HCT116 (cell line): ENCODE measurements around the gene TSKU. TPM values are rescaled to one million over a fixed set of nuclear protein-coding genes. Genes with fewer than 3 reads are reported as not detected.

Experiments
- ATAC-seq: fragments of 200-7000 bp; cut with Tn5 transposase; 2 replicates; pipeline ENCODE4 v1.9.1; 2020; ENCODE audit warnings: mild to moderate bottlenecking, moderate library complexity
- BruUV-seq: library from RNA; stranded (reverse); fragments of 400-500 nt; replicated peaks from 2 replicates; lab custom pipeline; 2021; lab: Mats Ljungman, UMichigan
- CTCF ChIA-PET: fragments of 300-600 bp; sonication (Branson Sonifier 250); formaldehyde crosslinking; loops from one replicate; lab custom pipeline; 2021; ENCODE audit warnings: antibody characterized with exemption; lab: Charles Lee
- POLR2A ChIA-PET: fragments of 300-600, 350-600 bp; sonication (Branson Sonifier 250); formaldehyde crosslinking; loops from one replicate; lab custom pipeline; 2021; ENCODE audit warnings: antibody characterized with exemption; lab: Charles Lee
- RAD21 ChIA-PET, 2 experiments: fragments of 300-600 bp; sonication (Branson Sonifier 250); formaldehyde crosslinking; loops; one replicate each; lab custom pipeline; 2023; ENCODE audit warnings: low total read pairs in 2 of 2; ENCODE audit not compliant: uncharacterized antibody in 2 of 2, unreplicated experiment in 2 of 2, low non-redundant PET in 1 of 2; lab: Charles Lee
- DNase-seq: peaks from one replicate; pipeline ENCODE4 v3.0.0-alpha.2; 2010; ENCODE audit warnings: low read depth, low spot score
- H2AFZ ChIP-seq: fragments of 200-600 bp; shearing (Covaris generic), sonication (generic); 2 replicates; pipeline ENCODE4 v1.6.1; 2017; ENCODE audit warnings: low read depth, mixed run types, mixed read lengths, antibody characterized with exemption, low read length; ENCODE audit not compliant: poor library complexity, severe bottlenecking
- H3K27ac ChIP-seq: 2 replicates; pipeline ENCODE4 v1.5.1; 2012; ENCODE audit warnings: low read depth, low read length
- H3K27me3 ChIP-seq: fragments of 200-600 bp; sonication (generic); 2 replicates; pipeline ENCODE4 v1.6.1; 2016; ENCODE audit warnings: mixed run types, low read length, mixed read lengths; ENCODE audit not compliant: insufficient read depth
- H3K36me3 ChIP-seq, 2 experiments: fragments of 200-500 bp in 1 of 2; fragments of 200-600 bp in 1 of 2; sonication (Bioruptor generic) in 1 of 2; sonication (generic) in 1 of 2; 2 replicates each; pipeline versions ENCODE4 v1.5.1 to v1.6.1; 2014 to 2016; ENCODE audit warnings: low read length in 2 of 2, inconsistent platforms in 1 of 2, mixed read lengths in 1 of 2, mixed run types in 1 of 2; ENCODE audit not compliant: insufficient read depth in 2 of 2, control insufficient read depth in 1 of 2
- H3K4me1 ChIP-seq, 2 experiments: fragments of 200-600 bp in 1 of 2; sonication (generic) in 1 of 2; 2 replicates each; pipeline versions ENCODE4 v1.5.1 to v1.6.1; 2012 to 2017; ENCODE audit warnings: low read length in 2 of 2, inconsistent platforms in 1 of 2, mild to moderate bottlenecking in 1 of 2, mixed read lengths in 1 of 2, mixed run types in 1 of 2, moderate library complexity in 1 of 2; ENCODE audit not compliant: insufficient read depth in 2 of 2, control insufficient read depth in 1 of 2
- H3K4me2 ChIP-seq: fragments of 200-600 bp; sonication (generic); 2 replicates; pipeline ENCODE4 v1.6.1; 2017; ENCODE audit warnings: mixed run types, low read length, mixed read lengths
- H3K4me3 ChIP-seq, 2 experiments: fragments of 200-600 bp in 1 of 2; sonication (generic) in 1 of 2; replicated peaks in 1 of 2; 2 replicates each; pipeline ENCODE4 v1.5.1; 2011 to 2016; ENCODE audit warnings: low read length in 2 of 2, control low read depth in 1 of 2, low read depth in 1 of 2, mild to moderate bottlenecking in 1 of 2, mixed read lengths in 1 of 2, mixed run types in 1 of 2
- H3K79me2 ChIP-seq: fragments of 200-600 bp; sonication (generic); 2 replicates; pipeline ENCODE4 v1.6.1; 2017; ENCODE audit warnings: mild to moderate bottlenecking, mixed run types, low read length, moderate library complexity, mixed read lengths; ENCODE audit not compliant: insufficient read depth
- H3K9ac ChIP-seq: fragments of 200-600 bp; sonication (generic); 2 replicates; pipeline ENCODE4 v1.6.1; 2016; ENCODE audit warnings: low read length, mixed read lengths
- H3K9me2 ChIP-seq: fragments of 200-600 bp; sonication (generic), shearing (Covaris generic); 2 replicates; pipeline ENCODE4 v1.6.1; 2017; ENCODE audit warnings: mixed run types, mild to moderate bottlenecking, moderate library complexity; ENCODE audit not compliant: insufficient read depth
- H3K9me3 ChIP-seq, 2 experiments: fragments of 200-500 bp in 1 of 2; fragments of 200-600 bp in 1 of 2; sonication (Bioruptor generic) in 1 of 2; sonication (generic) in 1 of 2; 2 replicates each; pipeline ENCODE4 v1.6.1; 2014 to 2017; ENCODE audit warnings: low read length in 2 of 2, mixed read lengths in 2 of 2, inconsistent platforms in 1 of 2, low read depth in 1 of 2, mild to moderate bottlenecking in 1 of 2, mixed run types in 1 of 2, moderate library complexity in 1 of 2; ENCODE audit not compliant: control insufficient read depth in 1 of 2, insufficient read depth in 1 of 2
- H4K20me1 ChIP-seq: fragments of 200-600 bp; sonication (generic), shearing (Covaris generic); 2 replicates; pipeline ENCODE4 v1.6.1; 2017; ENCODE audit warnings: mixed run types, mild to moderate bottlenecking, moderate library complexity; ENCODE audit not compliant: insufficient read depth
- YY1 ChIP-seq: IDR thresholded peaks from 2 replicates; pipeline ENCODE4 v1.6.1; 2011; ENCODE audit warnings: low read length, low read depth, moderate library complexity, mild to moderate bottlenecking; ENCODE audit not compliant: insufficient replicate concordance; ENCODE audit errors: extremely low read depth
- intact Hi-C: fragments of 100-400 bp; cut with micrococcal nuclease; formaldehyde crosslinking; loops from 2 replicates; pipeline ENCODE4 v1.10.0; 2022
- total RNA-seq: library from RNA; stranded (reverse); gene quantifications from one replicate; pipeline ENCODE4 v1.2.1, GENCODE V29; 2021; ENCODE audit not compliant: unreplicated experiment
- TF ChIP-seq, protein P1 (sequence below): IDR thresholded peaks from 2 replicates; pipeline ENCODE4 v1.6.1; 2011; ENCODE audit warnings: mild to moderate bottlenecking, low read length, moderate library complexity; ENCODE audit not compliant: insufficient replicate concordance; ENCODE audit errors: extremely low read depth
- TF ChIP-seq, protein P2 (sequence below): IDR thresholded peaks from 2 replicates; pipeline ENCODE4 v1.6.1; 2012; ENCODE audit warnings: low read depth

Gene TSKU
- total RNA-seq, 1 experiment from 2014 or later = 21.9 TPM

DNA sequence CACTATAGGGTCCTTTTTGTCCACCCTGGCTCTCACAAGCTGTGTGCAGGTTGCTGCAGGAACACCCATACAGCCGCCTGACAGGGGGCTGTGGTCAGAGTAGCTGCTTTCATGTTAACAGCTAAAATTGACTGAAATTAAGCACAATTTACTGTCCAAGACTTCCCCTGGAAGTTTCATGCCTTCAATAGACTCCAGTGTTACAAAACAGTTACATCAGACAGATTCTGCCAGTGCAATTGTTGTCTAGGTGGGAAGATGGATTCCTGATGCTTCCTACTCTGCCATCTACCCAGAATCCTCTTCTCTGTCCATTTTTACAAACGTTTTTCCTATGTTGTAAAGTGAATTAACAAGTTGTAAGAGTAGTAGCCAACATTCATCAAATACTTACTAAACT, 5.3 kb upstream of the TSKU start:
- no peak overlapping the region for H3K27ac ChIP-seq
- peaks cover 10 to 23% of the 10 kb centered on the region in 2 experiments; a peak in 2 of 4 replicates for H3K9me3 ChIP-seq
- CTCF ChIA-PET = no interaction called here
- TF ChIP-seq, protein P1, sequence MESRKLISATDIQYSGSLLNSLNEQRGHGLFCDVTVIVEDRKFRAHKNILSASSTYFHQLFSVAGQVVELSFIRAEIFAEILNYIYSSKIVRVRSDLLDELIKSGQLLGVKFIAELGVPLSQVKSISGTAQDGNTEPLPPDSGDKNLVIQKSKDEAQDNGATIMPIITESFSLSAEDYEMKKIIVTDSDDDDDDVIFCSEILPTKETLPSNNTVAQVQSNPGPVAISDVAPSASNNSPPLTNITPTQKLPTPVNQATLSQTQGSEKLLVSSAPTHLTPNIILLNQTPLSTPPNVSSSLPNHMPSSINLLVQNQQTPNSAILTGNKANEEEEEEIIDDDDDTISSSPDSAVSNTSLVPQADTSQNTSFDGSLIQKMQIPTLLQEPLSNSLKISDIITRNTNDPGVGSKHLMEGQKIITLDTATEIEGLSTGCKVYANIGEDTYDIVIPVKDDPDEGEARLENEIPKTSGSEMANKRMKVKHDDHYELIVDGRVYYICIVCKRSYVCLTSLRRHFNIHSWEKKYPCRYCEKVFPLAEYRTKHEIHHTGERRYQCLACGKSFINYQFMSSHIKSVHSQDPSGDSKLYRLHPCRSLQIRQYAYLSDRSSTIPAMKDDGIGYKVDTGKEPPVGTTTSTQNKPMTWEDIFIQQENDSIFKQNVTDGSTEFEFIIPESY = no peak
- no peak for TF ChIP-seq YY1
- TF ChIP-seq, protein P2, sequence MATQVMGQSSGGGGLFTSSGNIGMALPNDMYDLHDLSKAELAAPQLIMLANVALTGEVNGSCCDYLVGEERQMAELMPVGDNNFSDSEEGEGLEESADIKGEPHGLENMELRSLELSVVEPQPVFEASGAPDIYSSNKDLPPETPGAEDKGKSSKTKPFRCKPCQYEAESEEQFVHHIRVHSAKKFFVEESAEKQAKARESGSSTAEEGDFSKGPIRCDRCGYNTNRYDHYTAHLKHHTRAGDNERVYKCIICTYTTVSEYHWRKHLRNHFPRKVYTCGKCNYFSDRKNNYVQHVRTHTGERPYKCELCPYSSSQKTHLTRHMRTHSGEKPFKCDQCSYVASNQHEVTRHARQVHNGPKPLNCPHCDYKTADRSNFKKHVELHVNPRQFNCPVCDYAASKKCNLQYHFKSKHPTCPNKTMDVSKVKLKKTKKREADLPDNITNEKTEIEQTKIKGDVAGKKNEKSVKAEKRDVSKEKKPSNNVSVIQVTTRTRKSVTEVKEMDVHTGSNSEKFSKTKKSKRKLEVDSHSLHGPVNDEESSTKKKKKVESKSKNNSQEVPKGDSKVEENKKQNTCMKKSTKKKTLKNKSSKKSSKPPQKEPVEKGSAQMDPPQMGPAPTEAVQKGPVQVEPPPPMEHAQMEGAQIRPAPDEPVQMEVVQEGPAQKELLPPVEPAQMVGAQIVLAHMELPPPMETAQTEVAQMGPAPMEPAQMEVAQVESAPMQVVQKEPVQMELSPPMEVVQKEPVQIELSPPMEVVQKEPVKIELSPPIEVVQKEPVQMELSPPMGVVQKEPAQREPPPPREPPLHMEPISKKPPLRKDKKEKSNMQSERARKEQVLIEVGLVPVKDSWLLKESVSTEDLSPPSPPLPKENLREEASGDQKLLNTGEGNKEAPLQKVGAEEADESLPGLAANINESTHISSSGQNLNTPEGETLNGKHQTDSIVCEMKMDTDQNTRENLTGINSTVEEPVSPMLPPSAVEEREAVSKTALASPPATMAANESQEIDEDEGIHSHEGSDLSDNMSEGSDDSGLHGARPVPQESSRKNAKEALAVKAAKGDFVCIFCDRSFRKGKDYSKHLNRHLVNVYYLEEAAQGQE = no peak
- no peaks in the 10 kb centered on the region for H3K36me3 ChIP-seq
- ATAC-seq (no peak), DNase-seq (no peak)
- RAD21 ChIA-PET = no interaction called here
- no peak overlapping the region for H3K4me2 ChIP-seq
- no peak overlapping the region for H3K9ac ChIP-seq
- H2AFZ ChIP-seq = no peak overlapping the region
- intact Hi-C loops = no loop called here
- H4K20me1 ChIP-seq = no peaks in the 10 kb centered on the region
- no peaks in the 10 kb centered on the region for H3K27me3 ChIP-seq
- POLR2A ChIA-PET = no interaction called here
- no peak overlapping the region for H3K4me3 ChIP-seq
- BruUV-seq = no TSS peak
- no peaks in the 10 kb centered on the region for H3K9me2 ChIP-seq
- no peaks in the 10 kb centered on the region for H3K79me2 ChIP-seq
- peaks cover 9 to 16% of the 10 kb centered on the region in 2 experiments; a peak in 3 of 4 replicates for H3K4me1 ChIP-seq
